Body of pancreas (tissue), 4 donors: ENCODE data around the gene THSD4. TPM values are rescaled to one million over a fixed set of nuclear protein-coding genes. Genes with fewer than 3 reads are reported as not detected.

Source experiments
- ATAC-seq: fragments of 150-250 bp; one replicate; pipeline ENCODE4 v1.9.1; 2016
- DNase-seq, 4 donors: peaks; one replicate each; pipeline ENCODE4 v3.0.0-alpha.2; 2019
- H3K27ac ChIP-seq, 4 donors: fragments of 200-600 bp; sonication (generic); 1 replicate in 3 of 4; 2 replicates in 1 of 4; pipeline versions ENCODE4 v1.5.1 to v1.6.1; 2016 to 2019; ENCODE audit warnings: mild to moderate bottlenecking in 1 of 4, mixed read lengths in 1 of 4, moderate library complexity in 1 of 4
- H3K27me3 ChIP-seq, 2 donors: fragments of 200-600 bp; sonication (generic); one replicate each; pipeline ENCODE4 v1.6.0; 2016; ENCODE audit warnings: mild to moderate bottlenecking in 1 of 2
- H3K36me3 ChIP-seq, 2 donors: fragments of 200-600 bp; sonication (generic); replicated peaks in 1 of 2; 2 replicates each; pipeline ENCODE4 v1.5.1; 2016; ENCODE audit warnings: low read depth in 2 of 2; ENCODE audit not compliant: insufficient read depth in 1 of 2
- H3K4me1 ChIP-seq: fragments of 200-600 bp; sonication (generic); one replicate; pipeline ENCODE4 v1.6.0; 2016
- H3K4me3 ChIP-seq, 2 donors: fragments of 200-600 bp; sonication (generic); 1 replicate in 1 of 2; 2 replicates in 1 of 2; pipeline ENCODE4 v1.5.1; 2016 to 2019
- H3K9me3 ChIP-seq, 3 donors: fragments of 200-600 bp; sonication (generic); 1 replicate in 2 of 3; 2 replicates in 1 of 3; pipeline ENCODE4 v1.5.1; 2016
- POLR2A ChIP-seq, 3 donors: fragments of 450-650 bp; IDR thresholded peaks; one replicate each; pipeline ENCODE4 v1.6.1; 2016; ENCODE audit warnings: antibody characterized with exemption in 3 of 3, mild to moderate bottlenecking in 2 of 3
- WGBS, 2 donors: methylation state at CpG; one replicate each; pipeline ENCODE4 v1.1.5; 2017; 5-methylcytosine and 5-hydroxymethylcytosine counted together
- intact Hi-C: fragments of 100-400 bp; cut with DNase I; formaldehyde crosslinking; loops from one replicate; pipeline ENCODE4 v1.15.1; 2023
- total RNA-seq, 2 donors: library from RNA; depleted of rRNA; stranded (reverse); fragments of >200 nt; gene quantifications; one replicate each; pipeline ENCODE4 v1.1.0, GENCODE V29; 2016
- TF ChIP-seq, protein P1 (sequence below), 7 experiments: fragments of 450-650 bp in 4 of 7; fragments of 200-600 bp in 3 of 7; sonication (generic) in 3 of 7; IDR thresholded peaks; one replicate each; pipeline ENCODE4 v1.5.1; 2016 to 2019; ENCODE audit warnings: antibody characterized with exemption in 7 of 7

Gene THSD4
- total RNA-seq, 2 donors from 2014 or later: 12.9 to 16.1 TPM

DNA sequence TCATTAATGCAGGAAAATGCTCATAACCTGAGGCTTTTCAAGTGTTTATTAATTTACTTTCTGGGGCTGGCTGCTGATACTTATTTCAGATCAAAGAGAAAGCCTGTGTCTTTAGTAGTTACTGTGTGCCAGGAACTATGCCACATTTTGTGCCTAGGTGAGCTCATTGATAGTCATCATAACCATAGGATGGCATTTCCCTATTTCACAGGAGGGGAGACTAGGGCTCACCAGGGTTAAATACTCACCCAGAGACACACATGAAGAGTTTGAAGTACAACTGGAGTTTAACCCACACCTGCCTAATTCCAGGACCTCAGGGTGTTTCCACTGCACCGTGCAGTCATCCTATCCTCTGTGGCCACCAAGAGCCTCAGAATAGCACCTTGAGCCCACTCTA, 430.7 kb downstream of the THSD4 start:
- intact Hi-C loops: no loop called here
- H3K27ac ChIP-seq: no peak overlapping the region

DNA sequence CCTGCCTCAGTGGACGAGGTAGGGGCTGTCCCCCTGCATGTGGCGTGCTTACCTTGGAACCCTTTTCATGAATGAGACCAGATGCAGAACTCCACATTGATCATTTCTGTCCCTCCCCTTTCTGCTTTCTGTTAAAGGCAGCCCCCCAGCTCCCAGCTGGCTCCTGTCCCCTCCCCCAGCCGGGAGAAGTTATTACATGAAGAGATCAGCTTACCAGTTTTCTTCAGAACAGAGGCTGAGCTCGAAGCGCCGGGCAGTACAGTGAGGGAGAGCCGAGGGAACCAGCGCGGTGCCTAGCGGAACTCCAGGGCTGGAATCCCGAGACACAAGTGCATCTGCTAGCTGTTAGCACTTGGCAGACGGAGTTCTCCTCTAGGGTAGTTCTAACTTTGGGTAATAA, 431.7 kb downstream of the THSD4 start:
- WGBS, 2 donors: 35 to 38% methylated on average over 12 of the region's 12 CpGs
- Histone ChIP-seq H3K27ac (no peak overlapping the region), H3K4me1 (no peaks in the 10 kb centered on the region), H3K36me3 (no peaks in the 10 kb centered on the region), H3K9me3 (no peaks in the 10 kb centered on the region), H3K27me3 (no peaks in the 10 kb centered on the region), H3K4me3 (no peak overlapping the region)
- DNase-seq (no peak), ATAC-seq (no peak)
- TF ChIP-seq POLR2A (IDR thresholded peaks at IDR 0.05): no peak
- TF ChIP-seq, protein P1, sequence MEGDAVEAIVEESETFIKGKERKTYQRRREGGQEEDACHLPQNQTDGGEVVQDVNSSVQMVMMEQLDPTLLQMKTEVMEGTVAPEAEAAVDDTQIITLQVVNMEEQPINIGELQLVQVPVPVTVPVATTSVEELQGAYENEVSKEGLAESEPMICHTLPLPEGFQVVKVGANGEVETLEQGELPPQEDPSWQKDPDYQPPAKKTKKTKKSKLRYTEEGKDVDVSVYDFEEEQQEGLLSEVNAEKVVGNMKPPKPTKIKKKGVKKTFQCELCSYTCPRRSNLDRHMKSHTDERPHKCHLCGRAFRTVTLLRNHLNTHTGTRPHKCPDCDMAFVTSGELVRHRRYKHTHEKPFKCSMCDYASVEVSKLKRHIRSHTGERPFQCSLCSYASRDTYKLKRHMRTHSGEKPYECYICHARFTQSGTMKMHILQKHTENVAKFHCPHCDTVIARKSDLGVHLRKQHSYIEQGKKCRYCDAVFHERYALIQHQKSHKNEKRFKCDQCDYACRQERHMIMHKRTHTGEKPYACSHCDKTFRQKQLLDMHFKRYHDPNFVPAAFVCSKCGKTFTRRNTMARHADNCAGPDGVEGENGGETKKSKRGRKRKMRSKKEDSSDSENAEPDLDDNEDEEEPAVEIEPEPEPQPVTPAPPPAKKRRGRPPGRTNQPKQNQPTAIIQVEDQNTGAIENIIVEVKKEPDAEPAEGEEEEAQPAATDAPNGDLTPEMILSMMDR (IDR thresholded peaks at IDR 0.05): no peak
- intact Hi-C loops: no loop called here

More for the DNA sequence above, 430.7 kb downstream of the THSD4 start:
- Histone ChIP-seq H3K36me3 (no peaks in the 10 kb centered on the region), H3K27me3 (no peaks in the 10 kb centered on the region), H3K9me3 (no peaks in the 10 kb centered on the region), H3K4me3 (no peak overlapping the region), H3K4me1 (no peaks in the 10 kb centered on the region)
- WGBS, 2 donors: 65 to 78% methylated on average over 1 of the region's 1 CpG
- no peak for ATAC-seq
- DNase-seq: no peak
- TF ChIP-seq, protein P1 (IDR thresholded peaks at IDR 0.05): no peak
- TF ChIP-seq POLR2A (IDR thresholded peaks at IDR 0.05): no peak

DNA sequence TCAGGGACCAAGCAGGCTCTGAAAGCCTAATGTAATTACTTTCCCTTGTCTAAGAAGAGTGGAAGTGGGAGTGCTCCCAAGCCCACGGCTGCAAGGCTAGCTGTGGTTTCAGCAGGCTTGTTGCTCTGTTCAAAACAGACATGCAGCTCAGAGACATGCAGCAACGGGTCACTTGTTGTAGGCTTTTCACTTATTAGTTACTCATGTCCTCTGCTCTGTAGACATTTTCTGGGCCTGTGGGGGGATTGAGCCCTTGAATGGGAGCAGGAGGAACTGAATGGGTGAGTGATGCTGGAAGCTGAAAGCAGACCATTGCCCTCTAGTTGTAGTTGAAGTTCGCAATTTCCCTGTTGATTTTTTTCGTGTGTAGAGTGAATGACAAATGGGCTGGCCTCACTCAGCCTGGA, 433.1 kb downstream of the THSD4 start:
- no peak for DNase-seq
- H3K27ac ChIP-seq: no peak overlapping the region
- intact Hi-C loops: no loop called here
- H3K36me3 ChIP-seq: no peaks in the 10 kb centered on the region
- 37 to 63% methylated on average over 4 of the region's 4 CpGs for WGBS, 2 donors
- H3K4me1 ChIP-seq: no peaks in the 10 kb centered on the region
- H3K9me3 ChIP-seq: no peaks in the 10 kb centered on the region
- ATAC-seq: no peak
- H3K4me3 ChIP-seq: no peak overlapping the region
- TF ChIP-seq, protein P1 (IDR thresholded peaks at IDR 0.05): no peak
- TF ChIP-seq POLR2A (IDR thresholded peaks at IDR 0.05): no peak
- H3K27me3 ChIP-seq: no peaks in the 10 kb centered on the region

DNA sequence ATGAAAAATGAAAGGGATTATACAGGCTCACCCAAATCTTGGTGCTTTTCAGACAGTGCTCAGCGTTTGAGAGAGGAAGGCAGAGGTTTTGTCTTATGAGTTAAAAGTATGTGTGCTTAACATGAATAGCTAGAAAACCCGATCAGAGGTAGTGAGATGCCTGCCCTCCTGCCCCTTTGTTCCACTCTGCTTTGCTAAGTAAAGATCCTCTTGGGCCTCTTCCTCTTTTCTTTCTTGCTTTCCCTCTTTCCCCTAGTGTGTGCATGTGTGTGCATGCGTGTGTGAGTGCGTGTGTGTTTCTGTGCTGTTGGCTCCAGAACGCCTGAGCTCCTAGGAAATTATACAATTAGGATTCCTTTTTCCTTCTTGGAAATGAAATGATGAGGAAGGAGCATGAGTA, 433.8 kb downstream of the THSD4 start:
- DNase-seq (no peak), ATAC-seq (no peak)
- H3K27me3 ChIP-seq: no peaks in the 10 kb centered on the region
- TF ChIP-seq POLR2A (IDR thresholded peaks at IDR 0.05): no peak
- TF ChIP-seq, protein P1 (IDR thresholded peaks at IDR 0.05): no peak
- no peaks in the 10 kb centered on the region for H3K36me3 ChIP-seq
- WGBS, 2 donors: 36 to 46% methylated on average over 5 of the region's 5 CpGs
- H3K27ac ChIP-seq: no peak overlapping the region
- H3K9me3 ChIP-seq: no peaks in the 10 kb centered on the region
- intact Hi-C loops: no loop called here
- no peak overlapping the region for H3K4me3 ChIP-seq
- H3K4me1 ChIP-seq: no peaks in the 10 kb centered on the region

DNA sequence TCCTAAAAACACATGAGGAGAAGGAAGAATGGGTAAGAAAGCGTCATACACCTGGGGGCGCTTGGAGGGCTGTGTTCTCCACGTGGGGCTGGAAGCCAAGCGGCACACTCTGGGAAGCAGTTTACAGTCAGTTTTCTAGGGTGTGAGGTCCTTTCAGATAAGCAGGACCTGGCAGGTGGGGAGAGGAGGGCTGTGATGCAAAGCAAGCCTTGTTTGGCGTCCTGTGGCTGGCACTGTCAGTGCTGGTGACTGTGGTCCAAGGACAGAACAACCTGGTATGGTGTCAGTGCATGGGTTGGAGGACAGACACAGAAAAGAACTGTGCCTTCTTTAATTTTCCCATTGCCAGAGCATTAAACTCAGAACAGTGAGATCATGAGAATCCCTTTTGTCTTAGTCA, 434.4 kb downstream of the THSD4 start:
- 51 to 70% methylated on average over 5 of the region's 5 CpGs for WGBS, 2 donors
- H3K4me3 ChIP-seq: no peak overlapping the region
- TF ChIP-seq POLR2A (IDR thresholded peaks at IDR 0.05): no peak
- TF ChIP-seq, protein P1 (IDR thresholded peaks at IDR 0.05): no peak
- no peaks in the 10 kb centered on the region for H3K36me3 ChIP-seq
- no peak overlapping the region for H3K27ac ChIP-seq
- no peaks in the 10 kb centered on the region for H3K27me3 ChIP-seq
- no peaks in the 10 kb centered on the region for H3K9me3 ChIP-seq
- ATAC-seq (no peak), DNase-seq (no peak)
- H3K4me1 ChIP-seq: no peaks in the 10 kb centered on the region
- intact Hi-C loops: no loop called here
